AG10803 (cell line): ENCODE measurements around the gene EPN3.

Experiments used
- DNase-seq: peaks from one replicate; pipeline ENCODE4 v3.0.0; 2010; ENCODE audit warnings: low read depth
- H3K4me3 ChIP-seq: 2 replicates; pipeline ENCODE4 v1.5.1; 2011; ENCODE audit warnings: mild to moderate bottlenecking, low read length, control low read depth
- TF ChIP-seq, protein P1 (sequence below): conservative IDR thresholded peaks from 2 replicates; pipeline ENCODE4 v1.5.1; 2011; ENCODE audit warnings: mild to moderate bottlenecking, low read length, control low read depth, inconsistent platforms

Gene EPN3

DNA sequence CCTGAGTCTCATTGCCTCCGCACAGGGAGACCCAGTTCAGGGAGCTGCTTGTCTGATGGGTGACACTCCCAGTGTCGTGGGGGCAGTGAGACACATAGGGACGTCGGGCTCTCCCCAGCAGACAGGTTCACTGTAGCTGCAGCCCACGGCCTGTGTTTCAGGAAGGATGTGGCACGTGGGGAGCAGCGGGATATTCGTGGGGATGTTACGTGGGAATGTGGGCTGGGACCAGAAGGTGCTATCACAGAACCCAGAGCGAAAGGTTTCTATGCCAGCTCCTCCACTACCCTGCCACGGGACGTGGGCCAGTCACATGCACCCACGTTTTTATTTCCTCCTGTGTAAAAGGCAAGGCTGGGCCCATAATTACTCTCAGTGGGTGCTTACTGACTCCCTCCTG, 44.3 kb downstream of the EPN3 start:
- DNase-seq, result no peak
- TF ChIP-seq, protein P1, sequence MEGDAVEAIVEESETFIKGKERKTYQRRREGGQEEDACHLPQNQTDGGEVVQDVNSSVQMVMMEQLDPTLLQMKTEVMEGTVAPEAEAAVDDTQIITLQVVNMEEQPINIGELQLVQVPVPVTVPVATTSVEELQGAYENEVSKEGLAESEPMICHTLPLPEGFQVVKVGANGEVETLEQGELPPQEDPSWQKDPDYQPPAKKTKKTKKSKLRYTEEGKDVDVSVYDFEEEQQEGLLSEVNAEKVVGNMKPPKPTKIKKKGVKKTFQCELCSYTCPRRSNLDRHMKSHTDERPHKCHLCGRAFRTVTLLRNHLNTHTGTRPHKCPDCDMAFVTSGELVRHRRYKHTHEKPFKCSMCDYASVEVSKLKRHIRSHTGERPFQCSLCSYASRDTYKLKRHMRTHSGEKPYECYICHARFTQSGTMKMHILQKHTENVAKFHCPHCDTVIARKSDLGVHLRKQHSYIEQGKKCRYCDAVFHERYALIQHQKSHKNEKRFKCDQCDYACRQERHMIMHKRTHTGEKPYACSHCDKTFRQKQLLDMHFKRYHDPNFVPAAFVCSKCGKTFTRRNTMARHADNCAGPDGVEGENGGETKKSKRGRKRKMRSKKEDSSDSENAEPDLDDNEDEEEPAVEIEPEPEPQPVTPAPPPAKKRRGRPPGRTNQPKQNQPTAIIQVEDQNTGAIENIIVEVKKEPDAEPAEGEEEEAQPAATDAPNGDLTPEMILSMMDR, result no peak
- no peak overlapping the region for H3K4me3 ChIP-seq

GRCh38 chr17:50577451-50577954, 45.0 kb downstream of the EPN3 start:
- TF ChIP-seq, protein P1, result no peak
- H3K4me3 ChIP-seq, result no peak overlapping the region
- no peak for DNase-seq

- no peak overlapping the region for H3K4me3 ChIP-seq
- TF ChIP-seq, protein P1, result no peak
- no peak for DNase-seq
These were observed 45.6 kb downstream of the EPN3 start for GRCh38 chr17:50578173-50578572.

- TF ChIP-seq, protein P1, result no peak
- DNase-seq, result no peak
- no peak overlapping the region for H3K4me3 ChIP-seq
These were observed 46.9 kb downstream of the EPN3 start for GRCh38 chr17:50579399-50579798.

DNA sequence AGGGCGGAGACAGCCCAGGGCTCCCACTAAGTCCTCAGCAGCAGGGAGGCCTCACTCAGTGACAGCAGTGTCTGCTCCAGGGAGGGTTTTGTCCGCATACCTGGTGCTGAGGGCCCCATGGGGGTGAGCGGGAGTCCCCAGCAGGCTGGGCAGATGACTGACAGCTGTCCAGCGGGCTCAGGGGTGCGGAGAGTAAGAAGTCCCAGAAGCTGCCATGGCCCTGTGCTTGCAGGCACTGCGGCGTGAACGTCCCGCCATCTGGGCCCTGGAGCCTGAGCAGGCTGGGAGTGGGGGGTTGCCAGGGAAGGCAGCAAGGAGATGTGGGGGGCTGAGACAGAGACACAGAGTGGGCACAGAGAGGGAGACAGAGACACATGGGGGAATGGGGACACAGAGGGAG, 48.1 kb downstream of the EPN3 start:
- H3K4me3 ChIP-seq, result no peak overlapping the region
- no peak for DNase-seq
- TF ChIP-seq, protein P1, result no peak

GRCh38 chr17:50581316-50581715, 48.8 kb downstream of the EPN3 start:
- no peak for DNase-seq
- TF ChIP-seq, protein P1, result no peak
- H3K4me3 ChIP-seq, result no peak overlapping the region

DNA sequence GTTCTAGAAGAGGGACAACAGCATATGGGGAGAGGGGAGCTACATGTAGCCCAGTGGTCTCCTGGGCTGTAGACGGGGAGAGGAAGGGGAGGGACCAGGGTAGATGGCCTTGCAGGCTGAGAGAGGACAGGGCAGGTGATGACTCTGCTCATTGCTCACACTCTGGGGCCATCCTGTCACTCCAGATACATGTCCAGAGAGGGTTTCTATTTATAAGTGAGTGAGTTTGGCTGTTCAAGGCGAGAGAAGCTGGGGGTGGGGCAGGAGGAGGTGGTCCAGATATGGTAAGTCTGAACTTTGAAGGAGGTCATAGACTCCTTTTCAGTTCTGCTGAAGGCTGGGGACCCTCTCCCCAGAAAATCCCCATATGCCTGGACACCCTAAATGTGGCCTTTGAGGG, 50.2 kb downstream of the EPN3 start:
- DNase-seq, result no peak
- H3K4me3 ChIP-seq, result no peak overlapping the region
- TF ChIP-seq, protein P1, result no peak
